ENCODE data around the gene HABP4.

DNA sequence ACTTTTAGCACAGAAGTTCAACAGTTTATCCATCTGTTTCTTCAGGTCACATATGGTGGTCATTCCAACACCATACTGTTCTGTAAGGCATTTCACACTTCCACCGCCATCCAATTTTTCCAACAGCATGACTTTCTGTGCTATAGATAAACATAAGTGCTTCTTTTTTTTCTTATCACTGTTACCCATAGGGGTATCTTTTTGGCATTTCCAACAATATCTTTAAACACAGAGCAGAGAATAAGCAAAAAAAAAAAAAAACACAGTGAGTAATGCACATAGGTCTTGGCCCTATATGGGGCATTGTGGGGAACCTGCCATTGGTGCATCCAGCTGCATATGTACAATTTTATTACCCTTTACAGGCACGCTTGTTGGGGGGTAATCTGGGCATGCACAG, 19.6 kb upstream of the HABP4 start:
- TF ChIP-seq, protein P1, sequence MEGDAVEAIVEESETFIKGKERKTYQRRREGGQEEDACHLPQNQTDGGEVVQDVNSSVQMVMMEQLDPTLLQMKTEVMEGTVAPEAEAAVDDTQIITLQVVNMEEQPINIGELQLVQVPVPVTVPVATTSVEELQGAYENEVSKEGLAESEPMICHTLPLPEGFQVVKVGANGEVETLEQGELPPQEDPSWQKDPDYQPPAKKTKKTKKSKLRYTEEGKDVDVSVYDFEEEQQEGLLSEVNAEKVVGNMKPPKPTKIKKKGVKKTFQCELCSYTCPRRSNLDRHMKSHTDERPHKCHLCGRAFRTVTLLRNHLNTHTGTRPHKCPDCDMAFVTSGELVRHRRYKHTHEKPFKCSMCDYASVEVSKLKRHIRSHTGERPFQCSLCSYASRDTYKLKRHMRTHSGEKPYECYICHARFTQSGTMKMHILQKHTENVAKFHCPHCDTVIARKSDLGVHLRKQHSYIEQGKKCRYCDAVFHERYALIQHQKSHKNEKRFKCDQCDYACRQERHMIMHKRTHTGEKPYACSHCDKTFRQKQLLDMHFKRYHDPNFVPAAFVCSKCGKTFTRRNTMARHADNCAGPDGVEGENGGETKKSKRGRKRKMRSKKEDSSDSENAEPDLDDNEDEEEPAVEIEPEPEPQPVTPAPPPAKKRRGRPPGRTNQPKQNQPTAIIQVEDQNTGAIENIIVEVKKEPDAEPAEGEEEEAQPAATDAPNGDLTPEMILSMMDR (IDR thresholded peaks at IDR 0.05; ENCODE audit: low read depth, low read length) = no peak
- no peak for TF ChIP-seq EZH2phosphoT487 (IDR thresholded peaks at IDR 0.05; ENCODE audit: low read depth)
